ENCODE data around the gene UBE4B. TPM values are rescaled to one million over a fixed set of nuclear protein-coding genes. Genes with fewer than 3 reads are reported as not detected.
A peak's percentile ranks its signal among the peaks of the same experiment; 100 is the strongest.

The UBE4B gene
- total and polyA plus RNA-seq, 9 of the 15 experiments (the other 6 are each of a cell fraction or from before 2014, with no cell fraction given), result 11.7 to 73.7 (median 40.1) TPM

DNA sequence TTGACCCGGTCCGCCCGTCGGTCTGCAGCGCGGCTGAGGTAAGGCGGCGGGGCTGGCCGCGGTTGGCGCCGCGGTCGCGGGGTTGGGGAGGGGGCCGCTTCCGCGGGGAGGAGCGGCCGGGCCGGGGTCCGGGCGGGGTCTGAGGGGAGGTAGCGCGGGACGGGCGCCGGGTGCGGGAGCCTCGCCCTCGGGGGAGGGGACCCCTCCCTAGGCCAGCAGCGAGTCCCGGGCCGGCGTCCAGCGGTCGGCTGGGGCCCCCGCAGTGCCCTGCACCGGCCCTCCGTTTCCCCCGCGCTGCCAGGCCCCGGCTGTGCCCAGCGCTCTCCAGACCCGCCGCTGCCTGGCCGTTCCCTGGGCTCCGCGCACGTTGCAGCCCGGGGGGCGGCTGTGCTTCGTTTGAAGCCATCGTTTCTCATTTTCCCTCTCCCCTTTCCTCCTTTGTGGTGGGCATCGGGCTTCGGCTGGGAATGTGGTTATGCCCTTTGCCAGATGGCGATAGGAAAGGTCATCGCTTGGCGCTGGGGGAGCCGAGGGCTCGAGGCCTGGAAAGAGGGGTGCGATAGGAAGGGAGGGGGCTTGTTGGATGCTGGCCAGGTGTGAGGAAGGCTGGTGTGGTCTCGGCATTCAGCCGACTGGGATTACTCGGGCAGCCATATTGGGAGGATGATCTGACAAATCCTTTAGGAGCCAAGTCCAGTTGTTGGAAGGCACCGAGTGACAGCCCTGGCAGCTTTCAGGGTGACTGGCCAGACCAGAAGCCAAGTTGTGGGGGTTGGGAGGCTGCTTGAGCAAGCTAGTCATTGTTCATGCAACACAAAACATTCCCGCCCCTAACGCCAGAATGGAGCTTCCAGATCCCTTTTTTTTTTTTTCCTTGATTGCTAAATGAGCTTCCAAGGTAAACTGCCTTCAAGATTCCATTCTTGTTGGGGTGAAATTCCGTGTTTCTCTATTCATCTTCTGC, 178.4 kb downstream of the UBE4B start (continued):
- TF ChIP-seq NFATC3 (IDR thresholded peaks at IDR 0.05) (no peak), HES1 (IDR thresholded peaks at IDR 0.05; ENCODE audit: low read depth) (no peak), ZNF282 (CRISPR knock-in tag; IDR thresholded peaks at IDR 0.05) (0 out of 2 replicates have a peak, but pooled peaks have one; percentile 30), MED1 (CRISPR knock-in tag; IDR thresholded peaks at IDR 0.05; ENCODE audit: borderline replicate concordance) (no peak), LCOR (CRISPR knock-in tag; IDR thresholded peaks at IDR 0.05) (no peak), SPI1 (IDR thresholded peaks at IDR 0.05; ENCODE audit: borderline replicate concordance, low read depth, low read length) (no peak), CHD4 (IDR thresholded peaks at IDR 0.05; ENCODE audit: insufficient read depth, insufficient replicate concordance, low read depth, low read length, poor library complexity, severe bottlenecking) (no peak), NKRF (IDR thresholded peaks at IDR 0.05; ENCODE audit: borderline replicate concordance) (no peak; the same call in 1 of the 2 replicates), SAP30 (IDR thresholded peaks at IDR 0.05; ENCODE audit: borderline replicate concordance, insufficient read depth, low read depth, low read length, poor library complexity, severe bottlenecking) (peak; percentile 17), U2AF1 (optimal IDR thresholded peaks at IDR 0.05; ENCODE audit: low read depth, low read length) (no peak), CBX8 (IDR thresholded peaks at IDR 0.05; ENCODE audit: borderline replicate concordance, extremely low read depth, low read depth, low read length, poor library complexity, severe bottlenecking) (no peak), CHAMP1 (IDR thresholded peaks at IDR 0.05) (no peak), CBFA2T3 (IDR thresholded peaks at IDR 0.05) (no peak), ARHGAP35 (IDR thresholded peaks at IDR 0.05; ENCODE audit: partially characterized antibody) (no peak), OTX1 (CRISPR knock-in tag; IDR thresholded peaks at IDR 0.05) (no peak)
- TF ChIP-seq, protein P1, sequence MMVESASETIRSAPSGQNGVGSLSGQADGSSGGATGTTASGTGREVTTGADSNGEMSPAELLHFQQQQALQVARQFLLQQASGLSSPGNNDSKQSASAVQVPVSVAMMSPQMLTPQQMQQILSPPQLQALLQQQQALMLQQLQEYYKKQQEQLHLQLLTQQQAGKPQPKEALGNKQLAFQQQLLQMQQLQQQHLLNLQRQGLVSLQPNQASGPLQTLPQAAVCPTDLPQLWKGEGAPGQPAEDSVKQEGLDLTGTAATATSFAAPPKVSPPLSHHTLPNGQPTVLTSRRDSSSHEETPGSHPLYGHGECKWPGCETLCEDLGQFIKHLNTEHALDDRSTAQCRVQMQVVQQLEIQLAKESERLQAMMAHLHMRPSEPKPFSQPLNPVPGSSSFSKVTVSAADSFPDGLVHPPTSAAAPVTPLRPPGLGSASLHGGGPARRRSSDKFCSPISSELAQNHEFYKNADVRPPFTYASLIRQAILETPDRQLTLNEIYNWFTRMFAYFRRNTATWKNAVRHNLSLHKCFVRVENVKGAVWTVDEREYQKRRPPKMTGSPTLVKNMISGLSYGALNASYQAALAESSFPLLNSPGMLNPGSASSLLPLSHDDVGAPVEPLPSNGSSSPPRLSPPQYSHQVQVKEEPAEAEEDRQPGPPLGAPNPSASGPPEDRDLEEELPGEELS (CRISPR knock-in tag; IDR thresholded peaks at IDR 0.05; ENCODE audit: borderline replicate concordance), result no peak
- TF ChIP-seq, protein P2, sequence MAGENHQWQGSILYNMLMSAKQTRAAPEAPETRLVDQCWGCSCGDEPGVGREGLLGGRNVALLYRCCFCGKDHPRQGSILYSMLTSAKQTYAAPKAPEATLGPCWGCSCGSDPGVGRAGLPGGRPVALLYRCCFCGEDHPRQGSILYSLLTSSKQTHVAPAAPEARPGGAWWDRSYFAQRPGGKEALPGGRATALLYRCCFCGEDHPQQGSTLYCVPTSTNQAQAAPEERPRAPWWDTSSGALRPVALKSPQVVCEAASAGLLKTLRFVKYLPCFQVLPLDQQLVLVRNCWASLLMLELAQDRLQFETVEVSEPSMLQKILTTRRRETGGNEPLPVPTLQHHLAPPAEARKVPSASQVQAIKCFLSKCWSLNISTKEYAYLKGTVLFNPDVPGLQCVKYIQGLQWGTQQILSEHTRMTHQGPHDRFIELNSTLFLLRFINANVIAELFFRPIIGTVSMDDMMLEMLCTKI (IDR thresholded peaks at IDR 0.05; ENCODE audit: partially characterized antibody), result no peak

Measured in K562 (cell line).